ENCODE results near the gene ABI3BP.

DNA sequence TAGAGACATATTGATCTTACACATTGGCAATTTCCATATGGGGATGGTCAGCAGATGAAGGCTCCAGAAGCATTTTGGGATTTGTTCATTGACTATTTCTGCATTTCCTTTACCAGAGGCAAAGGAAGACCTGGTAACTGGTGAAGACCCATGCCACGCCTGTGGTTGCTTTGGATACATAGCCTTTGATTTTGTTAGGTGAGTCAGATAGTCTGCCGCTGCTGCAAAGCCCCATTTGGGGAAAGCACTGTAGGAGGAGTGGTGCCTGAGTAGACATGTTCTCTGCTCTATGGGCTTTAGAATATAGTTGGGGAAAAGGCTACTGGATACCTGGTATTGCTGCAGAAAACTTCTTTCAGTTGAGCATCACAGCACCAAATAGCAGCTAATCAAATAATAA is 227.2 kb downstream of the ABI3BP start:
- TF ChIP-seq, protein P1, sequence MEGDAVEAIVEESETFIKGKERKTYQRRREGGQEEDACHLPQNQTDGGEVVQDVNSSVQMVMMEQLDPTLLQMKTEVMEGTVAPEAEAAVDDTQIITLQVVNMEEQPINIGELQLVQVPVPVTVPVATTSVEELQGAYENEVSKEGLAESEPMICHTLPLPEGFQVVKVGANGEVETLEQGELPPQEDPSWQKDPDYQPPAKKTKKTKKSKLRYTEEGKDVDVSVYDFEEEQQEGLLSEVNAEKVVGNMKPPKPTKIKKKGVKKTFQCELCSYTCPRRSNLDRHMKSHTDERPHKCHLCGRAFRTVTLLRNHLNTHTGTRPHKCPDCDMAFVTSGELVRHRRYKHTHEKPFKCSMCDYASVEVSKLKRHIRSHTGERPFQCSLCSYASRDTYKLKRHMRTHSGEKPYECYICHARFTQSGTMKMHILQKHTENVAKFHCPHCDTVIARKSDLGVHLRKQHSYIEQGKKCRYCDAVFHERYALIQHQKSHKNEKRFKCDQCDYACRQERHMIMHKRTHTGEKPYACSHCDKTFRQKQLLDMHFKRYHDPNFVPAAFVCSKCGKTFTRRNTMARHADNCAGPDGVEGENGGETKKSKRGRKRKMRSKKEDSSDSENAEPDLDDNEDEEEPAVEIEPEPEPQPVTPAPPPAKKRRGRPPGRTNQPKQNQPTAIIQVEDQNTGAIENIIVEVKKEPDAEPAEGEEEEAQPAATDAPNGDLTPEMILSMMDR (conservative IDR thresholded peaks at IDR 0.05; ENCODE audit: low read length): no peak
- TF ChIP-seq EZH2phosphoT487 (IDR thresholded peaks at IDR 0.05; ENCODE audit: borderline replicate concordance): no peak

Measured in Loucy (cell line).